SK-N-MC (cell line): ENCODE results near the gene ALDH3B2.

ENCODE experiments used
- EZH2 ChIP-seq: fragments of 200-600 bp; sonication (generic); IDR thresholded peaks from one replicate; pipeline ENCODE4 v1.6.1; 2017; ENCODE audit warnings: antibody characterized with exemption
- POLR2AphosphoS5 ChIP-seq: IDR thresholded peaks from 2 replicates; pipeline ENCODE4 v1.6.1; 2012; ENCODE audit warnings: mild to moderate bottlenecking, low read depth, low read length, borderline replicate concordance

DNA sequence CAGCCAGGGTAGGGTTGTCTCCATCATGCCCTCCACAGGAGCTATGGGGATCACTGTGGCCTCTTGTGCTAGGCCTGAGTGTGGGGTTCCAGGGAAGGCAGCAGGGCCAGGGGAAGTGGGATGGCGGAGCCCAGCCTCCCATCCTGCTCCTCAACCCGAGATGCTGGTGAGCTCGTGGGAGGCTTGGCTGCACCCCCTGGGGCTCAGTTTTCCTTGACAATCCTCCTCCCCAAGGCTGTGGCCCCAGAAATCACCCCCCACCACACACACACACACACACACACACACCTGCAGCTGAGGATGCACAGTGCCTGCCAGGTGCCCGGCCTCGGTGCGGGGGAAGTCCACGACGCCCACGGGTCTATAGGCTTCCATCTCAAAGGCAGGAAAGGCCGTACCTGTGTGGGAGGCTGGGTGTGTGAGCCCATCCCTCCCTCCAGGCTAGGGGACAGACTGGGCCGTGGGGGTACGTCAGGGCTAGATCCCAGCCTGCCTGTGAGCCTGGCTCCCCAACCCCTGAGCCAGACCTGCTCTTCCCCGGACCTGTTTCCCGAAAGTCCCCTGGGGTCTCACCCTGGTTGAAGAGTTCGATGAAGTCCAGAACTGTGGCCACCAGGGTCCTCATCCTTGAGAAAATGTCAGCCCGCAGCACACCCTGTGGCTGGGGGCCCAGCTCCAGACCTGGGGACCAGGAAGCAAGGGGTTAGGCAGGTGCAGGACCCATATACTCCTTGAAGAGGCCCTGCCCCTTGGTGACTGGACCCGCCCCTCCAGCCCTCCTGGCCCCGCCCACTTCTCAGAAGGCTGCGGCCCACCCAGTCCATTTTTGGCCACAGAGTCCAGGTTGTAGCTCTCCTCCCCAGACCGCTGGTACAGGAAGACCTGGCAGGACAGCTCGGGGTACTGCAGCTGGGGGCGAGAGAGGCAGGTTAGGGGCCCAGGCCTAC lies 29.7 kb downstream of the ALDH3B2 start:
- TF ChIP-seq POLR2AphosphoS5 = no peak
- TF ChIP-seq EZH2 = no peak
